NCI-H1092 treated with DMSO at 0.1 percent for 48 hours (cell line): ENCODE measurements around the gene HDAC4.
"Not testable (repeated sequence)": the region's sequence is repeated elsewhere in the genome, so short reads cannot be mapped to it uniquely, and the experiment has no call there.

Source experiments
- DNase-seq: peaks from one replicate; lab custom pipeline; 2025; lab: John Stamatoyannopoulos, UW

HDAC4 gene

GRCh38 chr2:239184968-239185903, 215.6 kb downstream of the HDAC4 start:
- DNase-seq: no peak

- DNase-seq: no peak
Observed at GRCh38 chr2:239184179-239184578, 216.6 kb downstream of the HDAC4 start.

GRCh38 chr2:239182981-239183791, 217.6 kb downstream of the HDAC4 start:
- no peak for DNase-seq

GRCh38 chr2:239181903-239182581, 218.8 kb downstream of the HDAC4 start:
- DNase-seq: peak; percentile 8

- no peak for DNase-seq
Observed at GRCh38 chr2:239181074-239181902, 219.5 kb downstream of the HDAC4 start.

- no peak for DNase-seq
Observed at GRCh38 chr2:239180526-239181073, 220.2 kb downstream of the HDAC4 start.

- no peak for DNase-seq
Observed at GRCh38 chr2:239179851-239180371, 220.9 kb downstream of the HDAC4 start.

- no peak for DNase-seq
Observed at GRCh38 chr2:239178954-239179353, 221.9 kb downstream of the HDAC4 start.

- DNase-seq: no peak
Observed at GRCh38 chr2:239178484-239178883, 222.3 kb downstream of the HDAC4 start.

- no peak for DNase-seq
Observed at GRCh38 chr2:239177908-239178307, 222.9 kb downstream of the HDAC4 start.

- no peak for DNase-seq
Observed at GRCh38 chr2:239177325-239177724, 223.5 kb downstream of the HDAC4 start.

- DNase-seq: not testable (repeated sequence)
Observed at GRCh38 chr2:239176138-239176803, 224.5 kb downstream of the HDAC4 start.

GRCh38 chr2:239175181-239175580, 225.6 kb downstream of the HDAC4 start:
- no peak for DNase-seq

- DNase-seq: no peak
Observed at GRCh38 chr2:239173301-239173700, 227.5 kb downstream of the HDAC4 start.

- DNase-seq: no peak
Observed at GRCh38 chr2:239171643-239172042, 229.2 kb downstream of the HDAC4 start.

GRCh38 chr2:239169311-239170048, 231.3 kb downstream of the HDAC4 start:
- DNase-seq: no peak

GRCh38 chr2:239168575-239168974, 232.2 kb downstream of the HDAC4 start:
- DNase-seq: no peak

- no peak for DNase-seq
Observed at GRCh38 chr2:239167766-239168444, 232.9 kb downstream of the HDAC4 start.
